Measurements from ENCODE around the gene LYZL2.
A peak's percentile ranks its signal among the peaks of the same experiment; 100 is the strongest.
"Not testable (repeated sequence)": the region's sequence is repeated elsewhere in the genome, so short reads cannot be mapped to it uniquely, and the experiment has no call there.

The LYZL2 gene

GRCh38 chr10:30637881-30638467, 8.4 kb upstream of the LYZL2 start:
- DNase-seq, result peak in 1 of 2 experiments; percentile 44

- no peak for DNase-seq
Observed at GRCh38 chr10:30631188-30631587, 1.6 kb upstream of the LYZL2 start.

GRCh38 chr10:30630571-30630970, 1.0 kb upstream of the LYZL2 start:
- no peak for DNase-seq

GRCh38 chr10:30628576-30628975, 977 bp downstream of the LYZL2 start:
- DNase-seq, result not testable (repeated sequence)

GRCh38 chr10:30626837-30627236, 2.7 kb downstream of the LYZL2 start:
- DNase-seq, result not testable (repeated sequence)

GRCh38 chr10:30626196-30626595, 3.4 kb downstream of the LYZL2 start:
- DNase-seq, result not testable (repeated sequence)

GRCh38 chr10:30625080-30625479, 4.5 kb downstream of the LYZL2 start:
- no peak for DNase-seq

- DNase-seq, result no peak
Observed at GRCh38 chr10:30619966-30620365, 9.6 kb downstream of the LYZL2 start.

GRCh38 chr10:30617070-30617469, 12.5 kb downstream of the LYZL2 start:
- no peak for DNase-seq

GRCh38 chr10:30611041-30611440, 18.5 kb downstream of the LYZL2 start:
- DNase-seq, result not testable (repeated sequence)

- no peak for DNase-seq
Observed at GRCh38 chr10:30607814-30608213, 21.7 kb downstream of the LYZL2 start.

- DNase-seq, result no peak
Observed at GRCh38 chr10:30606313-30606712, 23.2 kb downstream of the LYZL2 start.

GRCh38 chr10:30605341-30606121, 24.0 kb downstream of the LYZL2 start:
- DNase-seq, result not testable (repeated sequence)

- no peak for DNase-seq
Observed at GRCh38 chr10:30603589-30603988, 26.0 kb downstream of the LYZL2 start.

- DNase-seq, result no peak
Observed at GRCh38 chr10:30602747-30603146, 26.8 kb downstream of the LYZL2 start.

- no peak for DNase-seq
Observed at GRCh38 chr10:30600005-30600404, 29.5 kb downstream of the LYZL2 start.

GRCh38 chr10:30598105-30598776, 31.3 kb downstream of the LYZL2 start:
- no peak for DNase-seq

- not testable (repeated sequence) for DNase-seq
Observed at GRCh38 chr10:30597433-30597824, 32.1 kb downstream of the LYZL2 start.

- DNase-seq, result not testable (repeated sequence)
Observed at GRCh38 chr10:30596493-30597432, 32.8 kb downstream of the LYZL2 start.

- DNase-seq, result no peak
Observed at GRCh38 chr10:30596013-30596412, 33.5 kb downstream of the LYZL2 start.

GRCh38 chr10:30594077-30594476, 35.5 kb downstream of the LYZL2 start:
- DNase-seq, result no peak

- DNase-seq, result not testable (repeated sequence)
Observed at GRCh38 chr10:30592770-30593169, 36.8 kb downstream of the LYZL2 start.

- peak; percentile 50 to 56 for DNase-seq
Observed at GRCh38 chr10:30591249-30591670, 38.3 kb downstream of the LYZL2 start.

Measured in activated T-cell treated with anti-CD3 and anti-CD28 coated beads, Interleukin-2, amount 50 U/mL, for 48 hours (primary cell).